SK-N-SH (cell line): ENCODE measurements around the gene CSNK2A1. TPM values are rescaled to one million over a fixed set of nuclear protein-coding genes. Genes with fewer than 3 reads are reported as not detected.

Experiments
- CTCF ChIA-PET: fragments of 300-600, 350-600 bp; formaldehyde crosslinking; extraction: SDS; loops from one replicate; lab custom pipeline; 2021; lab: Yijun Ruan, JAX
- POLR2A ChIA-PET: fragments of 350-600 bp; sonication (Branson Sonifier 250); formaldehyde crosslinking; extraction: SDS; loops from one replicate; lab custom pipeline; 2020; ENCODE audit warnings: antibody characterized with exemption, inconsistent platforms; lab: Yijun Ruan, JAX
- DNase-seq: peaks from one replicate; pipeline ENCODE4 v3.0.0; 2012
- H2AFZ ChIP-seq: fragments of 200-600 bp; sonication (generic); 2 replicates; pipeline ENCODE4 v1.8.1; 2016; ENCODE audit warnings: antibody characterized with exemption, mild to moderate bottlenecking, low read depth
- H3F3A ChIP-seq: fragments of 200-600 bp; sonication (generic); replicated peaks from 2 replicates; pipeline ENCODE3; 2016; ENCODE audit warnings: antibody characterized with exemption, mild to moderate bottlenecking; ENCODE audit not compliant: insufficient read depth
- H3K27ac ChIP-seq, 2 experiments: fragments of 200-500 bp in 1 of 2; fragments of 200-600 bp in 1 of 2; sonication (Bioruptor generic) in 1 of 2; sonication (generic), shearing (Covaris generic) in 1 of 2; 2 replicates each; pipeline versions ENCODE4 v1.5.1 to v1.6.1; 2014 to 2016; ENCODE audit warnings: low read depth in 2 of 2, inconsistent platforms in 1 of 2, low read length in 1 of 2, mild to moderate bottlenecking in 1 of 2, mixed read lengths in 1 of 2
- H3K27me3 ChIP-seq: fragments of 200-600 bp; sonication (generic), shearing (Covaris generic); 2 replicates; pipeline ENCODE4 v1.6.1; 2016; ENCODE audit warnings: mixed run types; ENCODE audit not compliant: insufficient read depth
- H3K36me3 ChIP-seq, 2 experiments: fragments of 200-500 bp in 1 of 2; fragments of 200-600 bp in 1 of 2; sonication (Bioruptor generic) in 1 of 2; sonication (generic) in 1 of 2; replicated peaks in 1 of 2; 2 replicates each; pipeline versions ENCODE3 to v1.5.1; 2014 to 2016; ENCODE audit warnings: low read length in 1 of 2, mild to moderate bottlenecking in 1 of 2; ENCODE audit not compliant: insufficient read depth in 2 of 2, control insufficient read depth in 1 of 2
- H3K4me1 ChIP-seq, 2 experiments: fragments of 200-500 bp in 1 of 2; fragments of 200-600 bp in 1 of 2; sonication (Bioruptor generic) in 1 of 2; sonication (generic), shearing (Covaris generic) in 1 of 2; 2 replicates each; pipeline versions ENCODE4 v1.5.1 to v1.6.1; 2014 to 2016; ENCODE audit warnings: low read depth in 1 of 2, low read length in 1 of 2, mixed run types in 1 of 2; ENCODE audit not compliant: insufficient read depth in 2 of 2, control insufficient read depth in 1 of 2
- H3K4me2 ChIP-seq: fragments of 200-600 bp; sonication (generic), shearing (Covaris generic); 2 replicates; pipeline ENCODE4 v1.6.1; 2017; ENCODE audit warnings: mixed run types
- H3K4me3 ChIP-seq, 2 experiments: fragments of 200-500 bp in 1 of 2; fragments of 200-600 bp in 1 of 2; sonication (Bioruptor generic) in 1 of 2; sonication (generic), shearing (Covaris generic) in 1 of 2; 2 replicates each; pipeline versions ENCODE4 v1.5.1 to v1.8.1; 2014 to 2016; ENCODE audit warnings: low read depth in 2 of 2, inconsistent platforms in 1 of 2, low read length in 1 of 2, mild to moderate bottlenecking in 1 of 2, mixed read lengths in 1 of 2, moderate library complexity in 1 of 2
- H3K79me2 ChIP-seq: fragments of 200-600 bp; sonication (generic); 2 replicates; pipeline ENCODE4 v1.8.1; 2017; ENCODE audit warnings: mild to moderate bottlenecking; ENCODE audit not compliant: insufficient read depth
- H3K9ac ChIP-seq: fragments of 200-600 bp; sonication (generic); 2 replicates; pipeline ENCODE4 v1.6.1; 2017; ENCODE audit warnings: mixed run types
- H3K9me2 ChIP-seq: fragments of 200-600 bp; sonication (generic); 2 replicates; pipeline ENCODE4 v1.6.1; 2017; ENCODE audit warnings: mixed run types
- H3K9me3 ChIP-seq: fragments of 200-600 bp; sonication (generic); 2 replicates; pipeline ENCODE4 v1.6.1; 2017; ENCODE audit warnings: mixed run types, mild to moderate bottlenecking, moderate library complexity
- H4K20me1 ChIP-seq: fragments of 200-600 bp; sonication (generic); 2 replicates; pipeline ENCODE4 v1.6.1; 2017; ENCODE audit warnings: mild to moderate bottlenecking, mixed run types; ENCODE audit not compliant: insufficient read depth
- FOSL2 ChIP-seq: IDR thresholded peaks from 2 replicates; pipeline ENCODE4 v1.4.0; 2012; ENCODE audit warnings: low read depth, mild to moderate bottlenecking, moderate library complexity, borderline replicate concordance
- FOXJ3 ChIP-seq: sonication (generic); formaldehyde crosslinking; IDR thresholded peaks from 2 replicates; pipeline ENCODE4 v1.5.1; 2020; ENCODE audit warnings: mild to moderate bottlenecking, missing genetic modification reagents
- GABPA ChIP-seq: IDR thresholded peaks from 2 replicates; pipeline ENCODE4 v1.4.0; 2012; ENCODE audit warnings: low read depth, mild to moderate bottlenecking
- JUND ChIP-seq: IDR thresholded peaks from 2 replicates; pipeline ENCODE4 v1.4.0; 2012
- NFIC ChIP-seq: IDR thresholded peaks from 2 replicates; pipeline ENCODE4 v1.4.0; 2012; ENCODE audit warnings: borderline replicate concordance
- POLR2AphosphoS5 ChIP-seq: IDR thresholded peaks from 2 replicates; pipeline ENCODE4 v1.6.1; 2012; ENCODE audit warnings: low read depth, low read length
- RXRA ChIP-seq: IDR thresholded peaks from 2 replicates; pipeline ENCODE4 v1.4.0; 2012; ENCODE audit warnings: low read depth, mild to moderate bottlenecking, borderline replicate concordance
- SMC3 ChIP-seq: IDR thresholded peaks from 2 replicates; pipeline ENCODE4 v1.6.1; 2012; ENCODE audit warnings: low read depth, low read length, improper control_type of control experiment
- WGBS: methylation state at CpG from one replicate; pipeline ENCODE4 v1.1.6; 2017; ENCODE audit warnings: low lambda C conversion rate; 5-methylcytosine and 5-hydroxymethylcytosine counted together
- polyA plus RNA-seq, 3 experiments: library from polyadenylated mRNA; depleted of rRNA; stranded (reverse); fragments of >200 nt; gene quantifications; 2 replicates each; pipeline ENCODE4 v1.2.3, GENCODE V29; 2012
- TF ChIP-seq, protein P1 (sequence below): IDR thresholded peaks from 2 replicates; pipeline ENCODE4 v1.6.1; 2012; ENCODE audit warnings: mild to moderate bottlenecking, low read depth, low read length, moderate library complexity

CSNK2A1 gene
- polyA plus RNA-seq, 1 of the 3 experiments (the other 2 are of a cell fraction) = 61.9 TPM

- Histone ChIP-seq H3K36me3 (peaks cover 31 to 75% of the 10 kb centered on the region in 2 experiments), H4K20me1 (peaks cover 3% of the 10 kb centered on the region; the same call in 1 of the 2 replicates), H3K4me2 (no peak overlapping the region), H2AFZ (no peak overlapping the region), H3F3A (peaks cover 16% of the 10 kb centered on the region), H3K9ac (no peak overlapping the region), H3K27ac (peak overlapping the region in 1 of 2 experiments; percentile 22; a peak in 1 of 4 replicates), H3K9me3 (no peaks in the 10 kb centered on the region), H3K27me3 (no peaks in the 10 kb centered on the region), H3K9me2 (no peaks in the 10 kb centered on the region), H3K4me1 (peaks cover 0 to 5% of the 10 kb centered on the region in 2 experiments; a peak in 1 of 4 replicates), H3K79me2 (no peaks in the 10 kb centered on the region), H3K4me3 (no peak overlapping the region)
- no peak for DNase-seq
- POLR2A ChIA-PET = no interaction called here
- TF ChIP-seq POLR2AphosphoS5 = 0 out of 2 replicates have a peak, but pooled peaks have one; percentile 7
- no peak for TF ChIP-seq FOSL2
- TF ChIP-seq, protein P1, sequence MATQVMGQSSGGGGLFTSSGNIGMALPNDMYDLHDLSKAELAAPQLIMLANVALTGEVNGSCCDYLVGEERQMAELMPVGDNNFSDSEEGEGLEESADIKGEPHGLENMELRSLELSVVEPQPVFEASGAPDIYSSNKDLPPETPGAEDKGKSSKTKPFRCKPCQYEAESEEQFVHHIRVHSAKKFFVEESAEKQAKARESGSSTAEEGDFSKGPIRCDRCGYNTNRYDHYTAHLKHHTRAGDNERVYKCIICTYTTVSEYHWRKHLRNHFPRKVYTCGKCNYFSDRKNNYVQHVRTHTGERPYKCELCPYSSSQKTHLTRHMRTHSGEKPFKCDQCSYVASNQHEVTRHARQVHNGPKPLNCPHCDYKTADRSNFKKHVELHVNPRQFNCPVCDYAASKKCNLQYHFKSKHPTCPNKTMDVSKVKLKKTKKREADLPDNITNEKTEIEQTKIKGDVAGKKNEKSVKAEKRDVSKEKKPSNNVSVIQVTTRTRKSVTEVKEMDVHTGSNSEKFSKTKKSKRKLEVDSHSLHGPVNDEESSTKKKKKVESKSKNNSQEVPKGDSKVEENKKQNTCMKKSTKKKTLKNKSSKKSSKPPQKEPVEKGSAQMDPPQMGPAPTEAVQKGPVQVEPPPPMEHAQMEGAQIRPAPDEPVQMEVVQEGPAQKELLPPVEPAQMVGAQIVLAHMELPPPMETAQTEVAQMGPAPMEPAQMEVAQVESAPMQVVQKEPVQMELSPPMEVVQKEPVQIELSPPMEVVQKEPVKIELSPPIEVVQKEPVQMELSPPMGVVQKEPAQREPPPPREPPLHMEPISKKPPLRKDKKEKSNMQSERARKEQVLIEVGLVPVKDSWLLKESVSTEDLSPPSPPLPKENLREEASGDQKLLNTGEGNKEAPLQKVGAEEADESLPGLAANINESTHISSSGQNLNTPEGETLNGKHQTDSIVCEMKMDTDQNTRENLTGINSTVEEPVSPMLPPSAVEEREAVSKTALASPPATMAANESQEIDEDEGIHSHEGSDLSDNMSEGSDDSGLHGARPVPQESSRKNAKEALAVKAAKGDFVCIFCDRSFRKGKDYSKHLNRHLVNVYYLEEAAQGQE = no peak
- no peak for TF ChIP-seq JUND
- no peak for TF ChIP-seq FOXJ3
- CTCF ChIA-PET = interaction anchor here (0.6 to 2.2 kb wide), 3 partner anchors 73 to 102 kb away, joined by 3 to 10 read pairs (median 3); no protein-coding TSS in a partner anchor
- WGBS = 94% methylated on average over 10 of the region's 16 CpGs
Observed at GRCh38 chr20:434661-435419, 108.8 kb downstream of the CSNK2A1 start.

GRCh38 chr20:434221-434620 is 109.4 kb downstream of the CSNK2A1 start:
- no peak overlapping the region for H3K4me2 ChIP-seq
- no peaks in the 10 kb centered on the region for H3K27me3 ChIP-seq
- H3K9ac ChIP-seq = no peak overlapping the region
- H3K9me3 ChIP-seq = no peaks in the 10 kb centered on the region
- no peak overlapping the region for H3K4me3 ChIP-seq
- no peak for DNase-seq
- H2AFZ ChIP-seq = no peak overlapping the region
- H4K20me1 ChIP-seq = peaks cover 3% of the 10 kb centered on the region; the same call in 1 of the 2 replicates
- TF ChIP-seq GABPA (no peak), NFIC (no peak), SMC3 (no peak), RXRA (no peak)
- TF ChIP-seq, all 33 proteins: peak for 0
- H3F3A ChIP-seq = peaks cover 16% of the 10 kb centered on the region
- H3K9me2 ChIP-seq = no peaks in the 10 kb centered on the region
- H3K4me1 ChIP-seq = peaks cover 0 to 5% of the 10 kb centered on the region in 2 experiments; a peak in 1 of 4 replicates
- WGBS = 92% methylated on average over 11 of the region's 11 CpGs
- no peak overlapping the region; a peak in 1 of 4 replicates for H3K27ac ChIP-seq
- no peaks in the 10 kb centered on the region for H3K79me2 ChIP-seq
- ChIA-PET CTCF (interaction anchor here (2.2 kb wide), 1 partner anchor 80 kb away, joined by 10 read pairs; no protein-coding TSS in a partner anchor), POLR2A (no interaction called here)
- peaks cover 25 to 74% of the 10 kb centered on the region in 2 experiments for H3K36me3 ChIP-seq
